Mammary epithelial cell (primary cell): ENCODE measurements around the gene FKBP5.

Experiments used
- EZH2 ChIP-seq: IDR thresholded peaks from 2 replicates; pipeline ENCODE4 v1.6.1; 2012; ENCODE audit warnings: low read length, inconsistent platforms, borderline replicate concordance
- TF ChIP-seq, protein P1 (sequence below), 2 donors: IDR thresholded peaks in 1 of 2; conservative IDR thresholded peaks in 1 of 2; 2 replicates each; pipeline ENCODE4 v1.5.1; 2011 to 2012; ENCODE audit warnings: inconsistent platforms in 2 of 2, low read length in 2 of 2, mild to moderate bottlenecking in 2 of 2, control low read depth in 1 of 2, low read depth in 1 of 2; ENCODE audit not compliant: insufficient read depth in 1 of 2; ENCODE audit errors: extremely low read depth in 1 of 2

DNA sequence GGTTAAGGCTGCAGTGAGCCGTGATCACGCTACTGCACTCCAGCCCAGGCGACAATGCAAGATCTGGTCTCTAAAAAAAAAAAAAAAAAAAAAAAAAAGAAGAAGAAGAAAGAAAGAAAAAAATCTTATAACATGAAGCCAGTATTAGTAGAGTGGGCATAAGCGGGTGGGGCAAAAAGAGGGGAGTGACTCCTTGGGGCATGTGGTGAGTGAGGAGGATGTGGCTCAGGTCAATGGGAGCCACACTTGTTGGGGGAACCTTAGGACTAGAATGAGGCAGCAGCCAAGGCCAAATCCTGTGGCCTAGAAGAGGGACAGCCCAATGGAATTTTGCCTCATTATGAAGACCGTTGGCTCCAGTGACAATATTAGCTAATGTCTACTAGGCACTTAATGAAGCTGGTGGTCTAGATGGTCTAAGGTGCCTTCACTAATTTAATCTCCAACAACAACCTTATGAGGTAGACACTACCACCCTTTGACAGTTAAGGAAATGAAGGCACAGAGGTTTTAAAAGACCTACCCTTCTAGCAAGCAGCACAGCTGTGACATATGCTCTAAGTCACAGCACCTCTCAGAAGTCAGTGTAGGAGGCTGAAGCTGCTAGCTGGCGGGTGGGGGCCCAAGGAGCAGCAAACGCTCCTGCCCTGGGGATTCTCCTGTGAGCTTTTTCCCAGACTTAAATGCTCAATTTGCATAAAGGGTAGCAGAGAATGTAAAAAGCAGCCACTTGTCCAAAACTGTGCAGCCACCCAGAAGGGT, 24.5 kb upstream of the FKBP5 start:
- TF ChIP-seq, protein P1, sequence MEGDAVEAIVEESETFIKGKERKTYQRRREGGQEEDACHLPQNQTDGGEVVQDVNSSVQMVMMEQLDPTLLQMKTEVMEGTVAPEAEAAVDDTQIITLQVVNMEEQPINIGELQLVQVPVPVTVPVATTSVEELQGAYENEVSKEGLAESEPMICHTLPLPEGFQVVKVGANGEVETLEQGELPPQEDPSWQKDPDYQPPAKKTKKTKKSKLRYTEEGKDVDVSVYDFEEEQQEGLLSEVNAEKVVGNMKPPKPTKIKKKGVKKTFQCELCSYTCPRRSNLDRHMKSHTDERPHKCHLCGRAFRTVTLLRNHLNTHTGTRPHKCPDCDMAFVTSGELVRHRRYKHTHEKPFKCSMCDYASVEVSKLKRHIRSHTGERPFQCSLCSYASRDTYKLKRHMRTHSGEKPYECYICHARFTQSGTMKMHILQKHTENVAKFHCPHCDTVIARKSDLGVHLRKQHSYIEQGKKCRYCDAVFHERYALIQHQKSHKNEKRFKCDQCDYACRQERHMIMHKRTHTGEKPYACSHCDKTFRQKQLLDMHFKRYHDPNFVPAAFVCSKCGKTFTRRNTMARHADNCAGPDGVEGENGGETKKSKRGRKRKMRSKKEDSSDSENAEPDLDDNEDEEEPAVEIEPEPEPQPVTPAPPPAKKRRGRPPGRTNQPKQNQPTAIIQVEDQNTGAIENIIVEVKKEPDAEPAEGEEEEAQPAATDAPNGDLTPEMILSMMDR (conservative IDR thresholded peaks at IDR 0.05 in 1 of 2, IDR thresholded peaks at IDR 0.05 in 1 of 2; ENCODE audit: extremely low read depth in 1 of 2, insufficient read depth in 1 of 2, low read depth in 1 of 2, low read length in 2 of 2), result no peak
- TF ChIP-seq EZH2, result no peak
